ENCODE data around the gene ECHS1.

The ECHS1 gene

GRCh38 chr10:133358162-133358924 lies 14.8 kb downstream of the ECHS1 start:
- DNase-seq (ENCODE audit: low read depth), result no peak

- peak; percentile 59 for DNase-seq (ENCODE audit: low read depth)
Measured at GRCh38 chr10:133357285-133358161, 15.6 kb downstream of the ECHS1 start, which contains the start of gene FUOM. FUOM (minus strand) TSS chr10:133358019; CDS start chr10:133358007, 12 bp downstream.

- no peak for DNase-seq (ENCODE audit: low read depth)
Measured at GRCh38 chr10:133356549-133357284, 16.4 kb downstream of the ECHS1 start.

- DNase-seq (ENCODE audit: low read depth), result no peak
Measured at GRCh38 chr10:133355991-133356390, 17.2 kb downstream of the ECHS1 start.

- no peak for DNase-seq (ENCODE audit: low read depth)
Measured at GRCh38 chr10:133355266-133355665, 17.9 kb downstream of the ECHS1 start.

- no peak for DNase-seq (ENCODE audit: low read depth)
Measured at GRCh38 chr10:133354672-133355240, 18.4 kb downstream of the ECHS1 start.

GRCh38 chr10:133353988-133354605 lies 19.1 kb downstream of the ECHS1 start:
- no peak for DNase-seq (ENCODE audit: low read depth)

- no peak for DNase-seq (ENCODE audit: low read depth)
Measured at GRCh38 chr10:133353202-133353959, 19.8 kb downstream of the ECHS1 start.

- DNase-seq (ENCODE audit: low read depth), result no peak
Measured at GRCh38 chr10:133351408-133352318, 21.5 kb downstream of the ECHS1 start.

GRCh38 chr10:133350950-133351329 lies 22.2 kb downstream of the ECHS1 start:
- DNase-seq (ENCODE audit: low read depth), result no peak

GRCh38 chr10:133350283-133350949 lies 22.7 kb downstream of the ECHS1 start:
- DNase-seq (ENCODE audit: low read depth), result no peak

- DNase-seq (ENCODE audit: low read depth), result no peak
Measured at GRCh38 chr10:133349577-133350011, 23.6 kb downstream of the ECHS1 start.

GRCh38 chr10:133349160-133349568 lies 24.0 kb downstream of the ECHS1 start:
- DNase-seq (ENCODE audit: low read depth), result no peak

GRCh38 chr10:133347710-133348517 lies 25.2 kb downstream of the ECHS1 start:
- no peak for DNase-seq (ENCODE audit: low read depth)

- no peak for DNase-seq (ENCODE audit: low read depth)
Measured at GRCh38 chr10:133346413-133346812, 26.7 kb downstream of the ECHS1 start.

- DNase-seq (ENCODE audit: low read depth), result no peak
Measured at GRCh38 chr10:133344236-133344635, 28.9 kb downstream of the ECHS1 start.

- DNase-seq (ENCODE audit: low read depth), result no peak
Measured at GRCh38 chr10:133343558-133343957, 29.6 kb downstream of the ECHS1 start.

- DNase-seq (ENCODE audit: low read depth), result no peak
Measured at GRCh38 chr10:133342942-133343341, 30.2 kb downstream of the ECHS1 start.

Measured in stimulated activated CD8-positive, alpha-beta memory T cell treated with anti-CD3 and anti-CD28 coated beads, Interleukin-12 subunit alpha, Interleukin-12 subunit beta, amount 100 ng/mL, for 4 hours (primary cell).